ENCODE data around the gene MUC5AC. TPM values are rescaled to one million over a fixed set of nuclear protein-coding genes. Genes with fewer than 3 reads are reported as not detected.

MUC5AC gene
- total and polyA plus RNA-seq, 4 donors, result not detected

DNA sequence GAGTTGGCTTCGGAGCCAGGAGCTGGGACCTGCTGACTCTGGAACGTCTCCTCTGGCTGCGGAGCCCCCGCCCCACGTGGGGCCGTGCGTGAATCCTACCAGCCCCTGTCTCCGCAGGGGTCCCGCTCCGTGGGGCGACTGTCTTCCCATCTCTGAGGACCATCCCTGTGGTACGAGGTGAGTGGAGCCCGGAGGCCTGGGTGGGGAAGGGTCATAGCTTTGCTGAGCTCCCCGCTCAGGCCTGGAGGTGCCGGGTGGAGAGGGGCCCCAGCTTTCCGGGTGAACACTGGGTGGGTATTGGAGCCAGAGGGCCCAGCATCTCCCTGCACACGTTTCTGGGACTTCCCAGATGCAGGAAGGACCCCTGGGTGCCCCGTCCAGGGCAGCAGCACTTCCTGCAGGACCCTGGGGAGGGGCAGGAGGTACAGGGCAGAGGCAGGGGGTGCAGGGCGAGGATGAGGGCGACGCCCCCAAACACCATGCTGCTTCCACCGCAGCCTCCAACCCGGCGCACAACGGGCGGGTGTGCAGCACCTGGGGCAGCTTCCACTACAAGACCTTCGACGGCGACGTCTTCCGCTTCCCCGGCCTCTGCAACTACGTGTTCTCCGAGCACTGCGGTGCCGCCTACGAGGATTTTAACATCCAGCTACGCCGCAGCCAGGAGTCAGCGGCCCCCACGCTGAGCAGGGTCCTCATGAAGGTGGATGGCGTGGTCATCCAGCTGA is 3.8 kb downstream of the MUC5AC start:
- no peak overlapping the region for H3K9ac ChIP-seq (ENCODE audit: low read depth in 1 of 2, low read length in 2 of 2)
- WGBS, result 85% methylated on average over 42 of the region's 42 CpGs
- no peaks in the 10 kb centered on the region for H3K4me1 ChIP-seq (ENCODE audit: control insufficient read depth in 4 of 4, insufficient read depth in 4 of 4, low read length in 3 of 4)
- TF ChIP-seq NR2F2 (IDR thresholded peaks at IDR 0.05), result no peak
- TF ChIP-seq GABPA (IDR thresholded peaks at IDR 0.05 in 1 of 2, conservative IDR thresholded peaks at IDR 0.05 in 1 of 2), result no peak
- TF ChIP-seq JUND (IDR thresholded peaks at IDR 0.05), result no peak
- no peak for TF ChIP-seq ZBTB33 (IDR thresholded peaks at IDR 0.05)
- no peak for TF ChIP-seq FOXA1 (IDR thresholded peaks at IDR 0.05)
- no peak for TF ChIP-seq ATF3 (IDR thresholded peaks at IDR 0.05)
- TF ChIP-seq, protein P1, sequence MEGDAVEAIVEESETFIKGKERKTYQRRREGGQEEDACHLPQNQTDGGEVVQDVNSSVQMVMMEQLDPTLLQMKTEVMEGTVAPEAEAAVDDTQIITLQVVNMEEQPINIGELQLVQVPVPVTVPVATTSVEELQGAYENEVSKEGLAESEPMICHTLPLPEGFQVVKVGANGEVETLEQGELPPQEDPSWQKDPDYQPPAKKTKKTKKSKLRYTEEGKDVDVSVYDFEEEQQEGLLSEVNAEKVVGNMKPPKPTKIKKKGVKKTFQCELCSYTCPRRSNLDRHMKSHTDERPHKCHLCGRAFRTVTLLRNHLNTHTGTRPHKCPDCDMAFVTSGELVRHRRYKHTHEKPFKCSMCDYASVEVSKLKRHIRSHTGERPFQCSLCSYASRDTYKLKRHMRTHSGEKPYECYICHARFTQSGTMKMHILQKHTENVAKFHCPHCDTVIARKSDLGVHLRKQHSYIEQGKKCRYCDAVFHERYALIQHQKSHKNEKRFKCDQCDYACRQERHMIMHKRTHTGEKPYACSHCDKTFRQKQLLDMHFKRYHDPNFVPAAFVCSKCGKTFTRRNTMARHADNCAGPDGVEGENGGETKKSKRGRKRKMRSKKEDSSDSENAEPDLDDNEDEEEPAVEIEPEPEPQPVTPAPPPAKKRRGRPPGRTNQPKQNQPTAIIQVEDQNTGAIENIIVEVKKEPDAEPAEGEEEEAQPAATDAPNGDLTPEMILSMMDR (IDR thresholded peaks at IDR 0.05; ENCODE audit: low read depth, low read length, missing input control), result no peak
- TF ChIP-seq TAF1 (conservative IDR thresholded peaks at IDR 0.05), result no peak
- TF ChIP-seq RXRA (IDR thresholded peaks at IDR 0.05), result no peak
- no peak for TF ChIP-seq HNF4A (conservative IDR thresholded peaks at IDR 0.05)
- TF ChIP-seq, protein P2, sequence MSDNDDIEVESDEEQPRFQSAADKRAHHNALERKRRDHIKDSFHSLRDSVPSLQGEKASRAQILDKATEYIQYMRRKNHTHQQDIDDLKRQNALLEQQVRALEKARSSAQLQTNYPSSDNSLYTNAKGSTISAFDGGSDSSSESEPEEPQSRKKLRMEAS (IDR thresholded peaks at IDR 0.05), result no peak
- TF ChIP-seq RAD21 (IDR thresholded peaks at IDR 0.05), result no peak
- no peak for TF ChIP-seq EGR1 (IDR thresholded peaks at IDR 0.05; ENCODE audit: low read depth in 2 of 2)
- H3K9me3 ChIP-seq (ENCODE audit: control insufficient read depth in 4 of 4, low read length in 3 of 4), result no peaks in the 10 kb centered on the region
- H3K36me3 ChIP-seq (ENCODE audit: control insufficient read depth in 4 of 4, insufficient read depth in 3 of 4, low read depth in 1 of 4, low read length in 3 of 4), result peaks cover 0 to 1% (median 0%) of the 10 kb centered on the region in 4 donors
- H3K4me3 ChIP-seq (ENCODE audit: low read depth in 1 of 3, low read length in 3 of 3), result no peak overlapping the region
- no peak for DNase-seq (ENCODE audit: low spot score)
- no peak overlapping the region for H3K27ac ChIP-seq (ENCODE audit: low read depth in 1 of 2, low read length in 2 of 2)
- H3K27me3 ChIP-seq (ENCODE audit: control insufficient read depth in 4 of 4, insufficient read depth in 4 of 4, low read length in 3 of 4), result no peaks in the 10 kb centered on the region

GRCh38 chr11:1162138-1162475 is 4.4 kb downstream of the MUC5AC start:
- Histone ChIP-seq H3K27ac (ENCODE audit: low read depth in 1 of 2, low read length in 2 of 2) (no peak overlapping the region), H3K9me3 (ENCODE audit: control insufficient read depth in 4 of 4, low read length in 3 of 4) (no peaks in the 10 kb centered on the region), H3K4me3 (ENCODE audit: low read depth in 1 of 3, low read length in 3 of 3) (no peak overlapping the region)
- TF ChIP-seq EGR1 (IDR thresholded peaks at IDR 0.05; ENCODE audit: low read depth in 2 of 2) (no peak), FOXA2 (IDR thresholded peaks at IDR 0.05) (no peak), ATF3 (IDR thresholded peaks at IDR 0.05) (no peak), SP1 (IDR thresholded peaks at IDR 0.05) (no peak), RXRA (IDR thresholded peaks at IDR 0.05) (no peak), HNF4G (IDR thresholded peaks at IDR 0.05) (no peak), ZBTB33 (IDR thresholded peaks at IDR 0.05) (no peak), FOXA1 (IDR thresholded peaks at IDR 0.05) (no peak), YY1 (IDR thresholded peaks at IDR 0.05) (no peak), NR2F2 (IDR thresholded peaks at IDR 0.05) (no peak), HNF4A (conservative IDR thresholded peaks at IDR 0.05) (no peak)
- TF ChIP-seq, protein P2 (IDR thresholded peaks at IDR 0.05), result no peak
- TF ChIP-seq, protein P1 (IDR thresholded peaks at IDR 0.05; ENCODE audit: low read depth, low read length, missing input control), result no peak
- TF ChIP-seq, protein P3, sequence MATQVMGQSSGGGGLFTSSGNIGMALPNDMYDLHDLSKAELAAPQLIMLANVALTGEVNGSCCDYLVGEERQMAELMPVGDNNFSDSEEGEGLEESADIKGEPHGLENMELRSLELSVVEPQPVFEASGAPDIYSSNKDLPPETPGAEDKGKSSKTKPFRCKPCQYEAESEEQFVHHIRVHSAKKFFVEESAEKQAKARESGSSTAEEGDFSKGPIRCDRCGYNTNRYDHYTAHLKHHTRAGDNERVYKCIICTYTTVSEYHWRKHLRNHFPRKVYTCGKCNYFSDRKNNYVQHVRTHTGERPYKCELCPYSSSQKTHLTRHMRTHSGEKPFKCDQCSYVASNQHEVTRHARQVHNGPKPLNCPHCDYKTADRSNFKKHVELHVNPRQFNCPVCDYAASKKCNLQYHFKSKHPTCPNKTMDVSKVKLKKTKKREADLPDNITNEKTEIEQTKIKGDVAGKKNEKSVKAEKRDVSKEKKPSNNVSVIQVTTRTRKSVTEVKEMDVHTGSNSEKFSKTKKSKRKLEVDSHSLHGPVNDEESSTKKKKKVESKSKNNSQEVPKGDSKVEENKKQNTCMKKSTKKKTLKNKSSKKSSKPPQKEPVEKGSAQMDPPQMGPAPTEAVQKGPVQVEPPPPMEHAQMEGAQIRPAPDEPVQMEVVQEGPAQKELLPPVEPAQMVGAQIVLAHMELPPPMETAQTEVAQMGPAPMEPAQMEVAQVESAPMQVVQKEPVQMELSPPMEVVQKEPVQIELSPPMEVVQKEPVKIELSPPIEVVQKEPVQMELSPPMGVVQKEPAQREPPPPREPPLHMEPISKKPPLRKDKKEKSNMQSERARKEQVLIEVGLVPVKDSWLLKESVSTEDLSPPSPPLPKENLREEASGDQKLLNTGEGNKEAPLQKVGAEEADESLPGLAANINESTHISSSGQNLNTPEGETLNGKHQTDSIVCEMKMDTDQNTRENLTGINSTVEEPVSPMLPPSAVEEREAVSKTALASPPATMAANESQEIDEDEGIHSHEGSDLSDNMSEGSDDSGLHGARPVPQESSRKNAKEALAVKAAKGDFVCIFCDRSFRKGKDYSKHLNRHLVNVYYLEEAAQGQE (IDR thresholded peaks at IDR 0.05), result no peak

More at GRCh38 chr11:1162138-1162475, 4.4 kb downstream of the MUC5AC start:
- Histone ChIP-seq H3K27me3 (ENCODE audit: control insufficient read depth in 4 of 4, insufficient read depth in 4 of 4, low read length in 3 of 4) (no peaks in the 10 kb centered on the region), H3K4me1 (ENCODE audit: control insufficient read depth in 4 of 4, insufficient read depth in 4 of 4, low read length in 3 of 4) (no peaks in the 10 kb centered on the region), H3K36me3 (ENCODE audit: control insufficient read depth in 4 of 4, insufficient read depth in 3 of 4, low read depth in 1 of 4, low read length in 3 of 4) (peaks cover 0 to 1% (median 0%) of the 10 kb centered on the region in 4 donors), H3K9ac (ENCODE audit: low read depth in 1 of 2, low read length in 2 of 2) (no peak overlapping the region)
- DNase-seq (ENCODE audit: low spot score), result no peak
- WGBS, result 78% methylated on average over 21 of the region's 21 CpGs
